ENCODE data around the gene SORCS2. TPM values are rescaled to one million over a fixed set of nuclear protein-coding genes. Genes with fewer than 3 reads are reported as not detected.

SORCS2 gene
- total RNA-seq, 4 donors from 2014 or later, result 0.19 to 0.85 (median 0.66) TPM

GRCh38 chr4:7610022-7610670 is 417.8 kb downstream of the SORCS2 start:
- TF ChIP-seq CTCF (IDR thresholded peaks at IDR 0.05; ENCODE audit: low read depth), result no peak

GRCh38 chr4:7610841-7611240 is 418.5 kb downstream of the SORCS2 start:
- TF ChIP-seq CTCF (IDR thresholded peaks at IDR 0.05; ENCODE audit: low read depth), result no peak

- TF ChIP-seq CTCF (IDR thresholded peaks at IDR 0.05; ENCODE audit: low read depth), result no peak
Measured at GRCh38 chr4:7612311-7612897, 420.1 kb downstream of the SORCS2 start.

- TF ChIP-seq CTCF (IDR thresholded peaks at IDR 0.05; ENCODE audit: low read depth), result no peak
Measured at GRCh38 chr4:7614350-7614949, 422.1 kb downstream of the SORCS2 start.

GRCh38 chr4:7616193-7616592 is 423.9 kb downstream of the SORCS2 start:
- no peak for TF ChIP-seq CTCF (IDR thresholded peaks at IDR 0.05; ENCODE audit: low read depth)

- no peak for TF ChIP-seq CTCF (IDR thresholded peaks at IDR 0.05; ENCODE audit: low read depth)
Measured at GRCh38 chr4:7618361-7618760, 426.0 kb downstream of the SORCS2 start.

- no peak for TF ChIP-seq CTCF (IDR thresholded peaks at IDR 0.05; ENCODE audit: low read depth)
Measured at GRCh38 chr4:7620086-7620813, 427.9 kb downstream of the SORCS2 start.
